ENCODE measurements around the gene IRX4. TPM values are rescaled to one million over a fixed set of nuclear protein-coding genes. Genes with fewer than 3 reads are reported as not detected.
A peak's percentile ranks its signal among the peaks of the same experiment; 100 is the strongest.

Gene IRX4
- total RNA-seq, 4 donors from 2014 or later, result not detected

DNA sequence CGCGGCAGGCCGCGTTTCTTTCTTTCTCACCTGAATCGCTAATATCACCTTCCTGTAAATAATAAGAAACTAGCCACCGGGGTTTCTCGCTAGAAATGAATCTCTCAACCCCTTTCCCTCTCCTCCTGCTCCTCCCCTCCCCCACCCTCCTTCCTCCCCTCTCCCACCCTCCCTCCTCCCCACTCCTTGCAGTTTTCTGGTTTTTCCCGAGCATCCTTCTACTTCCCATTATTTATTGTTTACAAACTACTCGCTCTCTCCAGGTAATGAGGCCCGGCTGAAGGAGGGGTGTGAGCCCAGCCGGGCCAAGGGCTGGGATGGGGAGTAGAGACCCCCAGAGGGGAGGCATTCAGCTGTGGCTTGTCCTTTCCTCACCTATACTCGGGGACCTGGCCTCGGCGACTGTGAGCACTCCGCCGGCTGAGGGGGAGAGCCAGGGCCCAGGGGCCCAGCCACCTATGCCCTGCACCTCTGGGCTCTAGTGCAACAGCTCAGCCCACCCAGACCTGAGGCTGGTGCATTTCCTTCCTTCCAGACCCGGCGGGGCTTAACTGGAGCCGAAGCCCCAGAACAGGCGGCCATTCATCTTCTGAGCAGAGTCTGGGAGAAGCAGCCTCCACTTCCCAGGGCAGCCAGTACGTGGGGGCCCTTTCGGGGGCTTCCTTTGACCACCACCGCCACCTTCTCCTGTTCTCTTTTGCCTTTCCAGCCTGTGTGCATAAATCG, 2.1 kb upstream of the IRX4 start:
- 4 to 6% methylated on average over 20 to 24 of the region's 24 CpGs for WGBS, 2 donors
- Histone ChIP-seq H3K4me3 (no peak overlapping the region), H3K36me3 (no peaks in the 10 kb centered on the region), H3K27ac (no peak overlapping the region), H3K27me3 (peaks cover 0 to 93% of the 10 kb centered on the region in 2 donors), H3K9me3 (no peaks in the 10 kb centered on the region), H3K4me1 (peaks cover 0 to 58% (median 9%) of the 10 kb centered on the region in 4 donors)
- DNase-seq (ENCODE audit: low spot score in 2 of 2), result no peak
- TF ChIP-seq EP300 (IDR thresholded peaks at IDR 0.05) (no peak), POLR2A (IDR thresholded peaks at IDR 0.05) (no peak)
- TF ChIP-seq, protein P1, sequence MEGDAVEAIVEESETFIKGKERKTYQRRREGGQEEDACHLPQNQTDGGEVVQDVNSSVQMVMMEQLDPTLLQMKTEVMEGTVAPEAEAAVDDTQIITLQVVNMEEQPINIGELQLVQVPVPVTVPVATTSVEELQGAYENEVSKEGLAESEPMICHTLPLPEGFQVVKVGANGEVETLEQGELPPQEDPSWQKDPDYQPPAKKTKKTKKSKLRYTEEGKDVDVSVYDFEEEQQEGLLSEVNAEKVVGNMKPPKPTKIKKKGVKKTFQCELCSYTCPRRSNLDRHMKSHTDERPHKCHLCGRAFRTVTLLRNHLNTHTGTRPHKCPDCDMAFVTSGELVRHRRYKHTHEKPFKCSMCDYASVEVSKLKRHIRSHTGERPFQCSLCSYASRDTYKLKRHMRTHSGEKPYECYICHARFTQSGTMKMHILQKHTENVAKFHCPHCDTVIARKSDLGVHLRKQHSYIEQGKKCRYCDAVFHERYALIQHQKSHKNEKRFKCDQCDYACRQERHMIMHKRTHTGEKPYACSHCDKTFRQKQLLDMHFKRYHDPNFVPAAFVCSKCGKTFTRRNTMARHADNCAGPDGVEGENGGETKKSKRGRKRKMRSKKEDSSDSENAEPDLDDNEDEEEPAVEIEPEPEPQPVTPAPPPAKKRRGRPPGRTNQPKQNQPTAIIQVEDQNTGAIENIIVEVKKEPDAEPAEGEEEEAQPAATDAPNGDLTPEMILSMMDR (IDR thresholded peaks at IDR 0.05), result no peak

DNA sequence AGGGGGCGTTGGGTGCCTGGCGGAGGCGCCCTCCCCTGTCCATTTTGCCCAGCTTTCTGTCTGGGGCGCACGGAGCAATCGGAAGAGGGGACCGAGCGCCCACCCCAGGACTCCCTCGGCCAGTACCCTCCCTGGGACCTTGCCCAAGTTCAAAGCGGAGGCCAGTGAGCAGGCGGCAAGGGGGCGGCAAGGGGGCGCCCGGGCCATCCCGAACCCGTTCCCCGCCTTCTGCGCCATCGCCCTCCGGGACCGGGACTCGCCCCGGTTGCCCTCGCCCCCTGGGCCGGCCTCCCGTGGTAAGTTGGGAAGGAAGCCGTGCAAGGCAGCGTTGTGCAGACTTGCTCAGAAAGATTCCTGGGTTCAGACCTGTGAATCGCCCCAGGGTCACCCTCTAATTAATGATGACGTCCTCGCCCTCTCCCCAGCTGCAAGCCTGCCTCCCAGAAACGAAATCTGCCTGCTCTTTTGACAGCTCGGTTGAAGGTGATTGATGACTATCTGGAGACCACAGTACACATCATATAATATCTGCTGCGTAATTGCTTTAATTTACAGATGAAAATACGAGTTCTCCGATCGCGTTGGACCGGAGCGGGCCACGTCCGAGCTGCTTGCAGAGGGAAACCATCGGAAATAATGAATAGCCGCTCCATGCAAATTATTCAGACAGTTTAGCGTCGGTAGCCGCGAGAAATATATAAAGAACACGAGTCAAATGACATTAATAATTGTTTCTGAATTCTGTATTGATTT, 1.4 kb upstream of the IRX4 start:
- DNase-seq (ENCODE audit: low spot score in 2 of 2), result no peak

DNA sequence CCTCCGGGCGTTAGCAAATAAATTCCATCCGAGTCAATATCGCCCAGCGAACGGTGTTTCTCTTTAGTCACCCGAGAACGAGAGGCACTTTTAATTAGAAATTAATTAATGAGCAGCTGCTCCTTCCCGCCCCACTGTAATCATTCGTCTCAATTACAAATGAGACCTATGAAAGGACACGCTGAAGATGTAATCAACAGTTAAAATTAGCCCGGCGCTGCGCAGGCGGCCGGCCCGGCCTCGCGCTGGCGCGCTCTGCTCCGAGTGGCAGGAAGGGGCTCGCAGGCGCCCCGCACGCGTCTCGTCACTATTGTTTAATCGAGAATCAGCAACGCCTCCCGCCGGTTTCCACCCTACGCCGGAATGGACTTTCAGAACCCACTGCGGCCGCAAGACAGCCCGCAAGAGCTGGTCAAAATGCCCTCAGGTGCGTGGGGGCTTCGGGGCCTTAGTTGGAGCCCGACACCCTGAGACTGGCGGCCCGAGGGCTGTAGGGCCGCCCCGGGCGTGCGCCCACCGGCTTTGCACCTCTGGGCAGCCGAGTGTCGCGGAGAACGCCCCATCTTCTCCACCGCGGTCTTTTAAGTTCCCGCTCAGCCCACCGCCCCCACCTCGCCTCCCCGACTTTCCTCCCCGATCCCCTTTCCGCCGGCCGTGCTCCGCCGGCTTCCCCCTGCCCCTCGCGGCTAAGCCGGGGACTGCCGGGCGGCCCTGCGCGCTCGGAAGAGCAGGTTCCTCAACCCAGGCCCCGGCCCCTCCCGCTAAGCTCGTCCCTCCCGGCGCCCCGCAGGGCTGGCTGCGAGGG, 597 bp upstream of the IRX4 start:
- no peak for DNase-seq (ENCODE audit: low spot score in 2 of 2)
- Histone ChIP-seq H3K27me3 (peaks cover 0 to 94% of the 10 kb centered on the region in 2 donors), H3K4me1 (peaks cover 0 to 58% (median 9%) of the 10 kb centered on the region in 4 donors), H3K36me3 (no peaks in the 10 kb centered on the region), H3K27ac (no peak overlapping the region), H3K4me3 (peak overlapping the region in 1 of 4 donors; percentile 25), H3K9me3 (no peaks in the 10 kb centered on the region)
- 1% methylated on average over 63 to 71 of the region's 78 CpGs for WGBS, 2 donors
- no peak for TF ChIP-seq POLR2A (IDR thresholded peaks at IDR 0.05)
- TF ChIP-seq EP300 (IDR thresholded peaks at IDR 0.05), result no peak
- TF ChIP-seq, protein P1 (IDR thresholded peaks at IDR 0.05), result no peak

More for the DNA sequence above, 1.4 kb upstream of the IRX4 start:
- peak overlapping the region in 1 of 4 donors; percentile 25 for H3K4me3 ChIP-seq
- no peak overlapping the region for H3K27ac ChIP-seq
- peaks cover 0 to 94% of the 10 kb centered on the region in 2 donors for H3K27me3 ChIP-seq
- H3K4me1 ChIP-seq, result peaks cover 0 to 58% (median 9%) of the 10 kb centered on the region in 4 donors
- WGBS, 2 donors, result 3 to 5% methylated on average over 22 to 35 of the region's 49 CpGs
- no peaks in the 10 kb centered on the region for H3K36me3 ChIP-seq
- TF ChIP-seq, protein P1 (IDR thresholded peaks at IDR 0.05), result no peak
- TF ChIP-seq POLR2A (IDR thresholded peaks at IDR 0.05), result no peak
- no peak for TF ChIP-seq EP300 (IDR thresholded peaks at IDR 0.05)
- no peaks in the 10 kb centered on the region for H3K9me3 ChIP-seq

DNA sequence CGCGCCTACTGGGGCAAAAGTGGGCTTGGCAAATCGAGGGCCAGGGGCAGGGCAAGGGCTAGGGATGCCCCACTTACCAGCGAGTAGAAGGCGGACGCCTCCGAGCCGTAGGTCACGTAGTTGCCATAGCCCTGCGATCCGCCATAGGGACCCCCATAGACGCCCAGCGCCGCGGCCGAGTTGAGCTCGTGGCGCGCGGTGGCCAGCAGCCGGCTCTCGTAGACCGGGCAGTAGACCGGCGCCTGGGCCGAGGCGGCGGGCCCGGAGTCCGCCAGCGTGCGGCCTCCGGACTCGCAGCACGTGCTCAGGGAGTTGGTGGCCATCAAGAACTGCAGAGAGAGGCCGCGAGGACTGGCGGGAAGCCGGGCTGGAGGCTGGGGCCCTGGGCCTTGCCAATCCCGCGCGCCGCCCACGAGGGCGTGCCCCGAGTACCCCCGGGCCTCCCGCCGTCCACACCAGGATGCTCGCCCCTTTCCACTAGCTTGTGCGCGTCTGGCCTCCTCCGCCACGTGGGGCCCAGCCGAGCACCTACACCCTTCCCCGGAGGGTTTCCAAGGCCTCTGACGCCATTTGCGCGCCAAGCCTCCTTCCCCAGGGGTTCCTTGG, 891 bp downstream of the IRX4 start:
- DNase-seq (ENCODE audit: low spot score in 2 of 2), result no peak
- peaks cover 0 to 48% (median 9%) of the 10 kb centered on the region in 4 donors for H3K4me1 ChIP-seq
- no peaks in the 10 kb centered on the region for H3K9me3 ChIP-seq
- 5 to 7% methylated on average over 18 to 33 of the region's 59 CpGs for WGBS, 2 donors
- no peaks in the 10 kb centered on the region for H3K36me3 ChIP-seq
- H3K4me3 ChIP-seq, result no peak overlapping the region
- no peak overlapping the region for H3K27ac ChIP-seq
- H3K27me3 ChIP-seq, result peaks cover 0 to 98% of the 10 kb centered on the region in 2 donors
- TF ChIP-seq POLR2A (IDR thresholded peaks at IDR 0.05) (no peak), EP300 (IDR thresholded peaks at IDR 0.05) (no peak)
- TF ChIP-seq, protein P1 (IDR thresholded peaks at IDR 0.05), result no peak

All from tibial nerve (tissue), 4 donors.